MM.1S (cell line): ENCODE results near the gene SAXO1.

Source experiments
- DNase-seq: peaks from one replicate; pipeline ENCODE4 v3.0.0-alpha.2; 2015
- H2AFZ ChIP-seq: fragments of 300-600 bp; sonication (generic); 2 replicates; pipeline ENCODE4 v1.6.0; 2016; ENCODE audit warnings: antibody characterized with exemption, low read length
- H3F3A ChIP-seq: fragments of 300-600 bp; sonication (generic); 2 replicates; pipeline ENCODE4 v1.6.1; 2016; ENCODE audit warnings: mild to moderate bottlenecking, antibody characterized with exemption, low read length, moderate library complexity, mixed read lengths; ENCODE audit not compliant: insufficient read depth
- H3K27ac ChIP-seq: fragments of 300-600 bp; sonication (generic); 2 replicates; pipeline ENCODE4 v1.5.1; 2016; ENCODE audit warnings: mild to moderate bottlenecking, low read length
- H3K27me3 ChIP-seq: fragments of 300-600 bp; sonication (generic); replicated peaks from 2 replicates; pipeline ENCODE4 v1.6.0; 2016; ENCODE audit warnings: low read length; ENCODE audit not compliant: insufficient read depth
- H3K36me3 ChIP-seq: fragments of 300-600 bp; sonication (generic); replicated peaks from 2 replicates; pipeline ENCODE4 v1.6.1; 2016; ENCODE audit warnings: mild to moderate bottlenecking, low read length, mixed read lengths; ENCODE audit not compliant: insufficient read depth
- H3K4me1 ChIP-seq: fragments of 300-600 bp; sonication (generic); 2 replicates; pipeline ENCODE4 v1.6.1; 2016; ENCODE audit warnings: low read length, mixed read lengths
- H3K4me2 ChIP-seq: fragments of 300-600 bp; sonication (generic); 2 replicates; pipeline ENCODE4 v1.6.0; 2016; ENCODE audit warnings: low read depth, low read length
- H3K4me3 ChIP-seq: fragments of 300-600 bp; sonication (generic); 2 replicates; pipeline ENCODE4 v1.5.1; 2016; ENCODE audit warnings: low read length, mixed read lengths
- H3K79me2 ChIP-seq: fragments of 300-600 bp; sonication (generic); 2 replicates; pipeline ENCODE4 v1.6.1; 2016; ENCODE audit warnings: mixed run types, low read length, mixed read lengths
- H3K9ac ChIP-seq: fragments of 300-600 bp; sonication (generic); 2 replicates; pipeline ENCODE4 v1.6.1; 2016; ENCODE audit warnings: low read length, mixed read lengths
- H3K9me2 ChIP-seq: fragments of 300-600 bp; sonication (generic); replicated peaks from 2 replicates; pipeline ENCODE4 v1.6.1; 2016; ENCODE audit warnings: mild to moderate bottlenecking, low read length, mixed read lengths; ENCODE audit not compliant: insufficient read depth
- H3K9me3 ChIP-seq: fragments of 300-600 bp; sonication (generic); replicated peaks from 2 replicates; pipeline ENCODE4 v1.6.1; 2016; ENCODE audit warnings: mild to moderate bottlenecking, low read length, mixed read lengths; ENCODE audit not compliant: insufficient read depth
- H4K20me1 ChIP-seq: fragments of 300-600 bp; sonication (generic); 2 replicates; pipeline ENCODE4 v1.6.1; 2016; ENCODE audit warnings: mild to moderate bottlenecking, low read length, moderate library complexity, mixed read lengths; ENCODE audit not compliant: insufficient read depth
- EZH2 ChIP-seq: fragments of 300-600 bp; sonication (generic); optimal IDR thresholded peaks from 2 replicates; pipeline ENCODE3; 2017; ENCODE audit warnings: low read depth, mild to moderate bottlenecking, antibody characterized with exemption, low read length, mixed read lengths
- EZH2phosphoT487 ChIP-seq: fragments of 300-600 bp; sonication (generic); IDR thresholded peaks from 2 replicates; pipeline ENCODE4 v1.6.1; 2018; ENCODE audit warnings: antibody characterized with exemption, low read length
- TF ChIP-seq, protein P1 (sequence below): fragments of 300-600 bp; sonication (generic); IDR thresholded peaks from 2 replicates; pipeline ENCODE4 v1.5.1; 2016; ENCODE audit warnings: antibody characterized with exemption, low read length, mixed read lengths

Gene SAXO1

DNA sequence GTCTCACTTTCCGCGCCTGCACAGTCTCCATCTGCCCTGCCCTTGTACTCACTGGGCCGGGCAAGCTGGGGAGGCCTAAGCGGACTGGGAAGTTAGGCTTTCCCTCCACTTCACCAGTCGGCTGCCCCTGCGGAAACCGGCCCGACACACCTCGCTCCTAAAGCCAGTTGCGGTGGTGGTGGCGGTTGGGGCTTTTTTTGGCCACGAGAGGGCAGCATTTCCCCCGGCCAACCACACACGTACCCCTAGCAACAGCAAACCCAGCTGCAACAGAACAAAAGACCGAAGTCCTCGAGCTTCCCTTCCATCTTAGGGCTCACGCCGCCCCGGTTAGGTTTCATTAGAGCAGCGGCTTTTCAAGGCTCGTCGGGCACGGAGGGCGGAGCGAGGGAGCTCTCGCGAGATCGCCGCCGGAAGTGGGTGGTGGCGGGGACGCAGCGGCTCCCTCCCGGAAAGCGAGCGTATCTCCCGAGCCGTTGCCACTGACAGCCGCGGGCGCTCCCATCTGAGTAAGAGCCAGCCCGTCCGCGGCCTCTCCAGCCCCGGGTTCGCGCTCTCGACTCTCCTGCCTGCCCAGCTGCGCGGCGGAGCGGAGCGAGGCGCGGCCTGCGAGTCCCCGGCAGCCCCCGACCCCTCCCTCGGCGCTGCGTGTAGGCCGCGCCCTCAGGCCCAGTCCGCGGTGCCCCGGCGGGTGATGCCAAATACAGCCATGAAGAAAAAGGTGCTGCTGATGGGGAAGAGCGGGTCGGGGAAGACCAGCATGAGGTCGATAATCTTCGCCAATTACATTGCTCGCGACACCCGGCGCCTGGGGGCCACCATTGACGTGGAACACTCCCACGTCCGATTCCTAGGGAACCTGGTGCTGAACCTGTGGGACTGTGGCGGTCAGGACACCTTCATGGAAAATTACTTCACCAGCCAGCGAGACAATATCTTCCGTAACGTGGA, 16.2 kb upstream of the SAXO1 start, which contains the start of gene RRAGA:
Gene RRAGA (plus strand): TSS at position 462 of the 951 bp plus-strand sequence. CDS start 233 bp downstream, at position 695.
- Histone ChIP-seq H3K9me3 (no peaks in the 10 kb centered on the region), H3F3A (peaks cover 6% of the 10 kb centered on the region; the same call in 1 of the 2 replicates), H3K9me2 (no peaks in the 10 kb centered on the region), H2AFZ (peak within 1 kb of the TSS; percentile 89), H3K36me3 (no peaks in the 10 kb centered on the region), H3K4me2 (peak within 1 kb of the TSS; percentile 77), H4K20me1 (no peaks in the 10 kb centered on the region), H3K9ac (peak within 1 kb of the TSS; percentile 75), H3K4me3 (peak within 1 kb of the TSS; percentile 67), H3K4me1 (0 out of 2 replicates have a peak, but pooled peaks cover 6% of the 10 kb centered on the region), H3K27ac (peak within 1 kb of the TSS; percentile 80), H3K27me3 (no peaks in the 10 kb centered on the region), H3K79me2 (peaks cover 4% of the 10 kb centered on the region; the same call in 1 of the 2 replicates)
- TF ChIP-seq, protein P1, sequence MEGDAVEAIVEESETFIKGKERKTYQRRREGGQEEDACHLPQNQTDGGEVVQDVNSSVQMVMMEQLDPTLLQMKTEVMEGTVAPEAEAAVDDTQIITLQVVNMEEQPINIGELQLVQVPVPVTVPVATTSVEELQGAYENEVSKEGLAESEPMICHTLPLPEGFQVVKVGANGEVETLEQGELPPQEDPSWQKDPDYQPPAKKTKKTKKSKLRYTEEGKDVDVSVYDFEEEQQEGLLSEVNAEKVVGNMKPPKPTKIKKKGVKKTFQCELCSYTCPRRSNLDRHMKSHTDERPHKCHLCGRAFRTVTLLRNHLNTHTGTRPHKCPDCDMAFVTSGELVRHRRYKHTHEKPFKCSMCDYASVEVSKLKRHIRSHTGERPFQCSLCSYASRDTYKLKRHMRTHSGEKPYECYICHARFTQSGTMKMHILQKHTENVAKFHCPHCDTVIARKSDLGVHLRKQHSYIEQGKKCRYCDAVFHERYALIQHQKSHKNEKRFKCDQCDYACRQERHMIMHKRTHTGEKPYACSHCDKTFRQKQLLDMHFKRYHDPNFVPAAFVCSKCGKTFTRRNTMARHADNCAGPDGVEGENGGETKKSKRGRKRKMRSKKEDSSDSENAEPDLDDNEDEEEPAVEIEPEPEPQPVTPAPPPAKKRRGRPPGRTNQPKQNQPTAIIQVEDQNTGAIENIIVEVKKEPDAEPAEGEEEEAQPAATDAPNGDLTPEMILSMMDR, result peak; percentile 59
- no peak for TF ChIP-seq EZH2phosphoT487
- peak; percentile 86 for DNase-seq

DNA sequence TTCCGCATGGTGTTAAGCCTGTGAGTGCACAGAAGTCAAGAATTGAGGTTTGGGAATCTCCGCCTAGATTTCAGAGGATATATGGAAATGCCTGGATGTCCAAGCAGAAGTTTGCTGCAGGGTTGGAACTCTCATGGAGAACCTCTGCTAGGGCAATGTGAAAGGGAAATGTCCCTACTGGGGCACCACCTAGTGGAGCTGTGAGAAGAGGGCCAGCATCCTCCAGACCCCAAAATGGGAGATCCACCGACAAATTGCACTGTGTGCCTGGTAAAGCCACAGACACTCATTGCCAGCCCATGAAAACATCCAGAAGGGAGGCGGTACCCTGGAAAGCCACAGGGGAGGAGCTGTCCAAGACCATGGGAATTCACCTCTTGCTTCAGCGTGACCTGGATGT, 3.6 kb upstream of the SAXO1 start:
- no peaks in the 10 kb centered on the region for H3K9me2 ChIP-seq
- H3K9ac ChIP-seq, result no peak overlapping the region
- H2AFZ ChIP-seq, result no peak overlapping the region
- no peaks in the 10 kb centered on the region for H3K79me2 ChIP-seq
- H3K4me1 ChIP-seq, result no peaks in the 10 kb centered on the region
- H3K4me3 ChIP-seq, result no peak overlapping the region
- no peaks in the 10 kb centered on the region for H3K9me3 ChIP-seq
- H3K4me2 ChIP-seq, result no peak overlapping the region
- no peak overlapping the region for H3K27ac ChIP-seq
- no peaks in the 10 kb centered on the region for H3K36me3 ChIP-seq
- H3F3A ChIP-seq, result no peaks in the 10 kb centered on the region
- TF ChIP-seq, protein P1, result no peak
- no peak for TF ChIP-seq EZH2
- no peak for TF ChIP-seq EZH2phosphoT487
- DNase-seq, result no peak
- no peaks in the 10 kb centered on the region for H4K20me1 ChIP-seq
- H3K27me3 ChIP-seq, result no peaks in the 10 kb centered on the region

DNA sequence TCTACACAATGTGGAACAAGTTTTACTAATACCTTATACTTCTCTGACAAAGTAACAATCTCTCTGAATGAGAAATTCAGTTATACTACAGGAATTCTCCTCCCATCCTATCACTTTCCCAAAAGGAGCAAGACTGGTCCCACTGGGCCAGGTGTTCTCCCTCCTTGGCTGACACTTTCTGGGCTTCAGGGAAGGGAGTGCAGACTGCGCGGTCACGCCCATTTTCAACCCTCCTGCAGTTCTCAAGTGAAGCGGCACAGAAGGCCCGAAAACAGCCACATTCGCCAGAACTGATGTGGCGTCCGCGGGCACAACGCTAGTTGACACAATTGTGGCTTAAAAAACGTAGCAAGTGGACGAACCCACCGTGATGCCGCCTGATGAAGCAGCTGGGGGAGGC, 603 bp downstream of the SAXO1 start:
- H3K79me2 ChIP-seq, result no peaks in the 10 kb centered on the region
- no peak overlapping the region for H3K27ac ChIP-seq
- H3K9me2 ChIP-seq, result no peaks in the 10 kb centered on the region
- TF ChIP-seq, protein P1, result no peak
- TF ChIP-seq EZH2phosphoT487 (no peak), EZH2 (no peak)
- H3K4me1 ChIP-seq, result no peaks in the 10 kb centered on the region
- no peak overlapping the region for H3K4me3 ChIP-seq
- no peaks in the 10 kb centered on the region for H3K27me3 ChIP-seq
- H3K9ac ChIP-seq, result no peak overlapping the region
- H2AFZ ChIP-seq, result no peak overlapping the region
- DNase-seq, result no peak
- no peaks in the 10 kb centered on the region for H3K9me3 ChIP-seq
- H4K20me1 ChIP-seq, result no peaks in the 10 kb centered on the region
- H3K4me2 ChIP-seq, result no peak overlapping the region
- H3K36me3 ChIP-seq, result no peaks in the 10 kb centered on the region
- no peaks in the 10 kb centered on the region for H3F3A ChIP-seq
